H7 (cell line): ENCODE data around the gene KIRREL3. TPM values are rescaled to one million over a fixed set of nuclear protein-coding genes. Genes with fewer than 3 reads are reported as not detected.

Source experiments
- DNase-seq: peaks from one replicate; pipeline ENCODE4 v3.0.0; 2012
- H3K27me3 ChIP-seq: 2 replicates; pipeline ENCODE4 v1.6.0; 2011; ENCODE audit warnings: mild to moderate bottlenecking, low read length; ENCODE audit not compliant: control insufficient read depth, insufficient read depth
- H3K36me3 ChIP-seq: replicated peaks from 2 replicates; pipeline ENCODE4 v1.5.1; 2011; ENCODE audit warnings: low read length; ENCODE audit not compliant: control insufficient read depth, insufficient read depth
- H3K4me3 ChIP-seq: 2 replicates; pipeline ENCODE4 v1.5.1; 2011; ENCODE audit warnings: low read depth, mild to moderate bottlenecking, control low read depth, low read length, moderate library complexity; ENCODE audit not compliant: insufficient read depth
- total RNA-seq: library from RNA; depleted of rRNA; stranded (reverse); fragments of >200 nt; shearing (Covaris generic); gene quantifications from 2 replicates; pipeline ENCODE4 v1.2.3, GENCODE V29; 2014

The KIRREL3 gene
- total RNA-seq, 1 experiment from 2014 or later = 0.10 TPM

- Histone ChIP-seq H3K36me3 (no peaks in the 10 kb centered on the region), H3K27me3 (no peaks in the 10 kb centered on the region), H3K4me3 (no peak overlapping the region)
- DNase-seq = peak; percentile 67
These were observed 209.1 kb downstream of the KIRREL3 start for GRCh38 chr11:126791446-126791845.

GRCh38 chr11:126790550-126791081 is 210.0 kb downstream of the KIRREL3 start:
- no peak overlapping the region for H3K4me3 ChIP-seq
- H3K27me3 ChIP-seq = no peaks in the 10 kb centered on the region
- DNase-seq = peak; percentile 49
- no peaks in the 10 kb centered on the region for H3K36me3 ChIP-seq

GRCh38 chr11:126782810-126783209 is 217.8 kb downstream of the KIRREL3 start:
- Histone ChIP-seq H3K4me3 (no peak overlapping the region), H3K36me3 (no peaks in the 10 kb centered on the region), H3K27me3 (no peaks in the 10 kb centered on the region)
- DNase-seq = no peak

GRCh38 chr11:126781942-126782341 is 218.6 kb downstream of the KIRREL3 start:
- H3K4me3 ChIP-seq = no peak overlapping the region
- no peaks in the 10 kb centered on the region for H3K27me3 ChIP-seq
- no peak for DNase-seq
- no peaks in the 10 kb centered on the region for H3K36me3 ChIP-seq

GRCh38 chr11:126776119-126776518 is 224.5 kb downstream of the KIRREL3 start:
- no peak overlapping the region for H3K4me3 ChIP-seq
- no peaks in the 10 kb centered on the region for H3K27me3 ChIP-seq
- no peaks in the 10 kb centered on the region for H3K36me3 ChIP-seq
- DNase-seq = no peak

GRCh38 chr11:126772267-126772666 is 228.3 kb downstream of the KIRREL3 start:
- no peak for DNase-seq
- Histone ChIP-seq H3K36me3 (no peaks in the 10 kb centered on the region), H3K4me3 (no peak overlapping the region), H3K27me3 (no peaks in the 10 kb centered on the region)

- Histone ChIP-seq H3K4me3 (no peak overlapping the region), H3K36me3 (no peaks in the 10 kb centered on the region), H3K27me3 (no peaks in the 10 kb centered on the region)
- DNase-seq = no peak
These were observed 231.9 kb downstream of the KIRREL3 start for GRCh38 chr11:126768702-126769101.

GRCh38 chr11:126766440-126766839 is 234.1 kb downstream of the KIRREL3 start:
- Histone ChIP-seq H3K27me3 (no peaks in the 10 kb centered on the region), H3K4me3 (no peak overlapping the region), H3K36me3 (no peaks in the 10 kb centered on the region)
- DNase-seq = peak; percentile 24

GRCh38 chr11:126765196-126765595 is 235.4 kb downstream of the KIRREL3 start:
- Histone ChIP-seq H3K36me3 (no peaks in the 10 kb centered on the region), H3K4me3 (no peak overlapping the region)

GRCh38 chr11:126764231-126764630 is 236.3 kb downstream of the KIRREL3 start:
- Histone ChIP-seq H3K36me3 (no peaks in the 10 kb centered on the region), H3K4me3 (no peak overlapping the region), H3K27me3 (no peaks in the 10 kb centered on the region)
- DNase-seq = no peak

More at GRCh38 chr11:126765196-126765595, 235.4 kb downstream of the KIRREL3 start:
- no peaks in the 10 kb centered on the region for H3K27me3 ChIP-seq
- no peak for DNase-seq

- no peaks in the 10 kb centered on the region for H3K36me3 ChIP-seq
- H3K27me3 ChIP-seq = no peaks in the 10 kb centered on the region
- no peak for DNase-seq
- no peak overlapping the region for H3K4me3 ChIP-seq
These were observed 243.7 kb downstream of the KIRREL3 start for GRCh38 chr11:126756855-126757254.

GRCh38 chr11:126756421-126756820 is 244.1 kb downstream of the KIRREL3 start:
- H3K27me3 ChIP-seq = no peaks in the 10 kb centered on the region
- no peak overlapping the region for H3K4me3 ChIP-seq
- H3K36me3 ChIP-seq = no peaks in the 10 kb centered on the region
- DNase-seq = no peak

- Histone ChIP-seq H3K27me3 (no peaks in the 10 kb centered on the region), H3K36me3 (no peaks in the 10 kb centered on the region), H3K4me3 (no peak overlapping the region)
- no peak for DNase-seq
These were observed 245.0 kb downstream of the KIRREL3 start for GRCh38 chr11:126755526-126755925.

GRCh38 chr11:126754591-126755426 is 245.8 kb downstream of the KIRREL3 start:
- Histone ChIP-seq H3K36me3 (no peaks in the 10 kb centered on the region), H3K4me3 (no peak overlapping the region), H3K27me3 (no peaks in the 10 kb centered on the region)
- DNase-seq = no peak

GRCh38 chr11:126753990-126754389 is 246.6 kb downstream of the KIRREL3 start:
- no peak for DNase-seq
- Histone ChIP-seq H3K27me3 (no peaks in the 10 kb centered on the region), H3K4me3 (no peak overlapping the region), H3K36me3 (no peaks in the 10 kb centered on the region)
